K562 (cell line): ENCODE data around the gene KAZN. TPM values are rescaled to one million over a fixed set of nuclear protein-coding genes. Genes with fewer than 3 reads are reported as not detected.

ENCODE experiments used
- ATAC-seq: fragments of 200-7000 bp; cut with Tn5 transposase; 3 replicates; pipeline ENCODE4 v1.9.1; 2020; ENCODE audit warnings: moderate library complexity
- BruUV-seq: library from RNA; stranded (reverse); fragments of 400-500 nt; replicated peaks from 2 replicates; lab custom pipeline; 2021; lab: Mats Ljungman, UMichigan
- CTCF ChIA-PET: fragments of 300-600 bp; formaldehyde crosslinking; extraction: SDS; loops from one replicate; lab custom pipeline; 2021; ENCODE audit warnings: low intra/inter-chr PET ratio; lab: Yijun Ruan, JAX
- POLR2A ChIA-PET: fragments of 300-600, 350-650 bp; sonication (Branson Sonifier 250); formaldehyde crosslinking; extraction: SDS; loops from one replicate; lab custom pipeline; 2021; ENCODE audit warnings: antibody characterized with exemption, inconsistent platforms; lab: Yijun Ruan, JAX
- DNase-seq, 4 experiments: peaks; one replicate each; pipeline versions ENCODE4 v3.0.0 to v3.0.0-alpha.2; 2011 to 2018; ENCODE audit warnings: low spot score in 3 of 4, mixed read lengths in 3 of 4; ENCODE audit errors: extremely low read depth in 1 of 4
- FAIRE-seq: peaks from 2 replicates; lab custom pipeline; 2011; peaks lifted over from hg19 to GRCh38; lab: Jason Lieb, UNC
- H2AFZ ChIP-seq: 2 replicates; pipeline ENCODE4 v1.6.0; 2011; ENCODE audit warnings: low read depth, low read length, control low read depth, inconsistent platforms
- H3K27ac ChIP-seq: fragments of 200-600 bp; 3 replicates; pipeline ENCODE4 v1.8.0; 2011; ENCODE audit warnings: low read depth, mild to moderate bottlenecking, control low read depth, inconsistent platforms, low read length, moderate library complexity, mixed read lengths; ENCODE audit errors: extremely low read depth
- H3K27me3 ChIP-seq, 2 experiments: fragments of 300-600 bp in 1 of 2; 2 replicates in 1 of 2; 3 replicates in 1 of 2; pipeline versions ENCODE4 v1.6.0 to v1.8.0; 2011; ENCODE audit warnings: inconsistent platforms in 2 of 2, low read length in 2 of 2, mild to moderate bottlenecking in 1 of 2, mixed read lengths in 1 of 2, moderate library complexity in 1 of 2; ENCODE audit not compliant: control insufficient read depth in 2 of 2, insufficient read depth in 2 of 2
- H3K36me3 ChIP-seq: fragments of 300-600 bp; 3 replicates; pipeline ENCODE4 v1.8.0; 2011; ENCODE audit warnings: mild to moderate bottlenecking, low read length, inconsistent platforms; ENCODE audit not compliant: control insufficient read depth, insufficient read depth
- H3K4me1 ChIP-seq, 2 experiments: fragments of 200-600 bp in 1 of 2; replicated peaks in 1 of 2; 2 replicates in 1 of 2; 3 replicates in 1 of 2; pipeline versions ENCODE4 v1.5.1 to v1.8.0; 2011; ENCODE audit warnings: inconsistent platforms in 2 of 2, low read length in 2 of 2, mild to moderate bottlenecking in 1 of 2, mixed read lengths in 1 of 2, moderate library complexity in 1 of 2; ENCODE audit not compliant: control insufficient read depth in 2 of 2, insufficient read depth in 2 of 2
- H3K4me2 ChIP-seq: 2 replicates; pipeline ENCODE4 v1.6.1; 2011; ENCODE audit warnings: low read length, control low read depth, inconsistent platforms, mixed read lengths; ENCODE audit not compliant: insufficient read depth
- H3K4me3 ChIP-seq: fragments of 200-600 bp; sonication (generic), shearing (Covaris generic); 2 replicates; pipeline ENCODE4 v1.5.1; 2016; ENCODE audit warnings: control low read depth, inconsistent platforms
- H3K79me2 ChIP-seq: fragments of 200-600 bp; 3 replicates; pipeline ENCODE4 v1.8.0; 2011; ENCODE audit warnings: low read length, inconsistent platforms; ENCODE audit not compliant: control insufficient read depth, insufficient read depth
- H3K9ac ChIP-seq, 2 experiments: 2 replicates each; pipeline versions ENCODE4 v1.6.0 to v1.6.1; 2011; ENCODE audit warnings: low read depth in 2 of 2, low read length in 2 of 2, control low read depth in 1 of 2, inconsistent platforms in 1 of 2, mild to moderate bottlenecking in 1 of 2, mixed read lengths in 1 of 2; ENCODE audit not compliant: insufficient read depth in 1 of 2
- H3K9me1 ChIP-seq: one replicate; pipeline ENCODE4 v1.6.0; 2011; ENCODE audit warnings: inconsistent platforms, mild to moderate bottlenecking, low read length, moderate library complexity; ENCODE audit not compliant: control insufficient read depth, insufficient read depth
- H3K9me3 ChIP-seq: replicated peaks from 2 replicates; pipeline ENCODE4 v1.5.1; 2011; ENCODE audit warnings: low read depth, low read length, inconsistent platforms; ENCODE audit not compliant: control insufficient read depth, insufficient read depth
- H4K20me1 ChIP-seq: replicated peaks from 2 replicates; pipeline ENCODE4 v1.6.1; 2011; ENCODE audit warnings: low read length, inconsistent platforms, mixed read lengths; ENCODE audit not compliant: control insufficient read depth, insufficient read depth
- BMI1 ChIP-seq: fragments of 150-350 bp; IDR thresholded peaks from 2 replicates; pipeline ENCODE4 v1.6.1; 2014; ENCODE audit warnings: low read length
- ETV1 ChIP-seq: fragments of 450-650 bp; conservative IDR thresholded peaks from 2 replicates; pipeline ENCODE4 v1.6.1; 2016; ENCODE audit warnings: missing genetic modification characterization, control low read depth, low read depth, missing compliant biosample characterization
- FOXK1 ChIP-seq: sonication (generic); formaldehyde crosslinking; IDR thresholded peaks from 2 replicates; pipeline ENCODE4 v1.8.0; 2022; ENCODE audit warnings: missing genetic modification reagents, mild to moderate bottlenecking, borderline replicate concordance
- MED1 ChIP-seq: sonication (generic); formaldehyde crosslinking; IDR thresholded peaks from 2 replicates; pipeline ENCODE4 v1.8.1; 2023; ENCODE audit warnings: missing genetic modification reagents, borderline replicate concordance
- NONO ChIP-seq, 2 experiments: fragments of 200-400 bp in 1 of 2; fragments of 450-650 bp in 1 of 2; formaldehyde crosslinking in 1 of 2; IDR thresholded peaks; 2 replicates each; pipeline ENCODE4 v1.6.1; 2017; ENCODE audit warnings: low read depth in 2 of 2, mild to moderate bottlenecking in 2 of 2, moderate library complexity in 2 of 2, low read length in 1 of 2
- XRCC5 ChIP-seq: fragments of 200-400 bp; formaldehyde crosslinking; IDR thresholded peaks from 2 replicates; pipeline ENCODE4 v1.6.1; 2017; ENCODE audit warnings: low read depth, mild to moderate bottlenecking, low read length
- ZC3H11A ChIP-seq: IDR thresholded peaks from 2 replicates; pipeline ENCODE4 v1.6.1; 2012; ENCODE audit warnings: low read depth, low read length, improper control_type of control experiment
- ZEB2 ChIP-seq: fragments of 450-650 bp; IDR thresholded peaks from 2 replicates; pipeline ENCODE4 v1.6.1; 2016
- ZNF76 ChIP-seq: fragments of 250-450 bp; sonication (Bioruptor Pico); IDR thresholded peaks from 2 replicates; pipeline ENCODE4 v1.4.0; 2020; ENCODE audit warnings: mild to moderate bottlenecking, moderate library complexity, borderline replicate concordance
- WGBS: fragments of 100-300 bp; shearing (Covaris generic); methylation state at CpG from one replicate; pipeline ENCODE4 v1.1.6; 2016; ENCODE audit warnings: low coverage, mixed read lengths; ENCODE audit not compliant: insufficient coverage; ENCODE audit errors: missing lambda C conversion rate; 5-methylcytosine and 5-hydroxymethylcytosine counted together
- in situ Hi-C: fragments of 300-500 bp; cut with MboI; formaldehyde crosslinking; loops from 4 replicates; pipeline ENCODE4 v1.15.0; 2018; ENCODE audit warnings: inconsistent platforms, mixed read lengths
- intact Hi-C: fragments of 100-400 bp; cut with micrococcal nuclease; formaldehyde crosslinking; loops from 2 replicates; pipeline ENCODE4 v1.14.2; 2022
- polyA plus RNA-seq, 8 experiments: library from polyadenylated mRNA; depleted of rRNA in 4 of 8; stranded (reverse) in 5 of 8; unstranded in 3 of 8; fragments of >200 nt; fragmentation: Nextera tagmentation in 2 of 8; fragmentation: Illumina TruSeq in 1 of 8; extraction: Ambion mirVana in 2 of 8; extraction: Trizol in 1 of 8; gene quantifications; 2 replicates each; pipeline versions ENCODE4 v1.2.1 to v1.2.3, GENCODE V29; 2011 to 2014; ENCODE audit warnings: inconsistent platforms in 1 of 8, missing spikeins in 1 of 8
- total RNA-seq, 7 experiments: library from RNA; depleted of rRNA in 6 of 7; stranded (reverse); fragments of >200 nt in 6 of 7; fragmentation: Illumina TruSeq in 2 of 7; extraction: Trizol in 2 of 7; gene quantifications; 2 replicates each; pipeline versions ENCODE4 v1.2.1 to v1.2.3, GENCODE V29; 2011 to 2021; ENCODE audit warnings: low replicate concordance in 1 of 7

KAZN gene
- total and polyA plus RNA-seq, 9 of the 15 experiments (the other 6 are each of a cell fraction or from before 2014, with no cell fraction given) = 2.1 to 21.6 (median 5.4) TPM

DNA sequence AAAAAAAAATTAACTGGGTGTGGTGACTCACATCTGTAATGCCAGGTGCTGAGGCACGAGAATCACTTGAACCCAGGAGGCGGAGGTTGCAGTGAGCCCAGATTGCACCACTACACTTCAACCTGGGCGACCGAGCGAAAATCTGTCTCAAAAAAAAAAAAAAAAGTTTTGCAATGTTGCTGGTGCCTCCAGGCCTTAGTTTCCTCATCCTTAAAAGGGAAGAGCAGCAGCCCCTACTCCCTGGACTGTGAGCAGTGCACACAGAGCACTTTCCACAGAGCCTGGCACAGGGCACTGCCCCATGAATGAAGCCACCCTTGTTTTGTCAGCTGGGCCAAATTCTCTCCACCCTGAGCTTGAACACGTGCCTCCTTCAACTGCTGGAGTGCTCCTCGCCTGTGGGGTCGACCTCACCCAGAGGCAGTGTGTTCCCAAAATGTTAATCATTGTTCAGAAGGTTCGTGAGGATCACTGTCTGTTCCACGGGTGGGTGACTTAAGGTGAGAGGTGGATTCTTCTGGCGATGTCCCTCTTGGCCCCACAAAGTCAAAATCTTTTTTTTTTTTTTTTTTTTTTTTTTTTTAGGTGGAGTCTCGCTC lies 402.9 kb downstream of the KAZN start (continued):
- no peak for TF ChIP-seq NONO (IDR thresholded peaks at IDR 0.05; ENCODE audit: low read depth in 2 of 2, low read length in 1 of 2)
- no peak for TF ChIP-seq ZEB2

DNA sequence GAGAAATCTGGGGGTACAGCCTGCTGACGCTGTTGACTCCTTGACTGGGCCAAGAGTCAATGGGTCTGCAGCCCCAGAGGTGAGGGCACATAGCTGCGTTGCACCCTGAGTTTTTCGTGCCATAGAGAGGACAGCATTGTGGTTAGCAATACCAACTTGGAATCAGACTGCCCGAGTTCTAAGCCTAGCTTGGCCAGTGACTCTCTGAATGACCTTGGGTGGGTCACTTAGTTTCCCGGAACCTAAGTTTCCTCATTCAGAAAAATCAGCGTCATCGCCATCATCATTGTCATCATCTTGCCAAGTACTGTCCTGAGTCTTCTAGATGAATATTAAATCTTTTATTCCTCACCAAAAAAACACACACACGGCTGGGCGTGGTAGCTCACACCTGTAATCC lies 403.8 kb downstream of the KAZN start:
- no peaks in the 10 kb centered on the region for H3K27me3 ChIP-seq
- H3K4me1 ChIP-seq = peaks cover 6 to 11% of the 10 kb centered on the region in 2 experiments; a peak in 4 of 5 replicates
- DNase-seq (no peak), FAIRE-seq (no peak), ATAC-seq (no peak)
- no peak overlapping the region for H3K4me2 ChIP-seq
- CTCF ChIA-PET = no interaction called here
- H3K27ac ChIP-seq = no peak overlapping the region
- no peaks in the 10 kb centered on the region for H3K9me1 ChIP-seq
- TF ChIP-seq BMI1 (no peak), ETV1 (tag) (no peak), MED1 (no peak), ZNF76 (CRISPR knock-in tag) (no peak), FOXK1 (CRISPR knock-in tag) (no peak), ZC3H11A (no peak), XRCC5 (no peak)
- H3K36me3 ChIP-seq = 0 out of 3 replicates have a peak, but pooled peaks cover 4% of the 10 kb centered on the region
- POLR2A ChIA-PET = interaction anchor here (0.6 to 1.4 kb wide), 3 partner anchors 17 to 965 kb away, joined by 3 read pairs; no protein-coding TSS in a partner anchor
- 78% methylated on average over 9 of the region's 9 CpGs for WGBS
- H3K4me3 ChIP-seq = no peak overlapping the region
- no peaks in the 10 kb centered on the region for H4K20me1 ChIP-seq
- in situ Hi-C loops (no loop called here), intact Hi-C loops (no loop called here)
- H3K79me2 ChIP-seq = peaks cover 9% of the 10 kb centered on the region; the same call in 2 of the 3 replicates
- no peaks in the 10 kb centered on the region for H3K9me3 ChIP-seq
- BruUV-seq = no TSS peak
- no peak overlapping the region for H3K9ac ChIP-seq
- H2AFZ ChIP-seq = no peak overlapping the region
